Measurements from ENCODE around the gene SUN5. TPM values are rescaled to one million over a fixed set of nuclear protein-coding genes. Genes with fewer than 3 reads are reported as not detected.

SUN5 gene
- total and polyA plus RNA-seq, 2 of the 8 experiments (the other 6 are each of a cell fraction or from before 2014, with no cell fraction given), result not detected

GRCh38 chr20:32960849-32961731 lies 43.1 kb downstream of the SUN5 start:
- CTCF ChIA-PET (ENCODE audit: partially characterized antibody), result interaction anchor here (0.5 to 1.8 kb wide), 4 partner anchors 16 to 135 kb away, joined by 3 to 13 read pairs (median 3); no protein-coding TSS in a partner anchor
- no peak overlapping the region for H3K14ac ChIP-seq (ENCODE audit: insufficient read length)
- no peak overlapping the region for H2BK12ac ChIP-seq (ENCODE audit: low read depth, low read length)
- DNase-seq (ENCODE audit: low read depth in 1 of 2, low spot score in 2 of 2), result no peak
- H3K27ac ChIP-seq (ENCODE audit: low read depth, low read length), result no peak overlapping the region
- H4K20me1 ChIP-seq (replicated peaks in 1 of 2; ENCODE audit: control insufficient read depth in 1 of 2, insufficient read depth in 2 of 2, low read length in 2 of 2), result no peaks in the 10 kb centered on the region
- H3K79me2 ChIP-seq (ENCODE audit: control insufficient read depth in 1 of 2, insufficient read depth in 2 of 2, low read length in 2 of 2), result no peaks in the 10 kb centered on the region
- no peak overlapping the region for H2AFZ ChIP-seq (ENCODE audit: low read length)
- H3K36me3 ChIP-seq (ENCODE audit: control insufficient read depth in 2 of 4, insufficient read depth in 4 of 4, low read length in 3 of 4), result no peaks in the 10 kb centered on the region
- no peak overlapping the region for H3K9ac ChIP-seq (replicated peaks in 1 of 4; ENCODE audit: extremely low read depth in 1 of 4, low read depth in 3 of 4, low read length in 3 of 4)
- peaks cover 0 to 5% of the 10 kb centered on the region in 2 experiments; a peak in 1 of 4 replicates for H3K9me3 ChIP-seq (ENCODE audit: insufficient read depth in 2 of 2, low read depth in 1 of 2, low read length in 1 of 2)
- H2BK120ac ChIP-seq (replicated peaks; ENCODE audit: low read depth, low read length), result no peak overlapping the region
- no peak overlapping the region for H2BK5ac ChIP-seq (ENCODE audit: low read depth, low read length)
- no peak overlapping the region for H4K91ac ChIP-seq (replicated peaks; ENCODE audit: insufficient read length, low read length)
- no peak overlapping the region for H3K4me2 ChIP-seq (ENCODE audit: insufficient read depth in 1 of 2, low read depth in 2 of 2, low read length in 2 of 2)
- WGBS, 2 experiments (ENCODE audit: extremely low coverage in 1 of 2, insufficient coverage in 1 of 2, insufficient read length in 1 of 2, insufficient replicate concordance in 2 of 2, low coverage in 1 of 2, low lambda C conversion rate in 2 of 2, missing lambda C conversion rate in 1 of 2), result 89% methylated on average over 27 of the region's 28 CpGs; no CpG with 5 or more reads in 1 of the 2 experiments
- no peak overlapping the region; the same call in 1 of the 2 replicates for H4K8ac ChIP-seq (ENCODE audit: extremely low read depth, insufficient read depth, low read length)
- FAIRE-seq, result no peak
- H3K79me1 ChIP-seq (ENCODE audit: low read depth, low read length), result no peaks in the 10 kb centered on the region
- H3K4me1 ChIP-seq (replicated peaks in 1 of 4; ENCODE audit: control insufficient read depth in 3 of 4, insufficient read depth in 4 of 4, low read length in 3 of 4), result no peaks in the 10 kb centered on the region; a peak in 1 of 7 replicates
- no peak overlapping the region for H4K5ac ChIP-seq (ENCODE audit: insufficient read length, low read depth, low read length)
- no peak overlapping the region for H3K23ac ChIP-seq (ENCODE audit: insufficient read length)
- H3K4me3 ChIP-seq (ENCODE audit: extremely low read depth in 1 of 4, insufficient read depth in 2 of 4, low read depth in 3 of 4, low read length in 4 of 4), result no peak overlapping the region
- POLR2A ChIA-PET (ENCODE audit: partially characterized antibody), result no interaction called here
- no peak overlapping the region for H3K56ac ChIP-seq (replicated peaks; ENCODE audit: insufficient read length, low read depth, low read length)
- no peak for TF ChIP-seq FOSL1 (IDR thresholded peaks at IDR 0.05; ENCODE audit: insufficient read depth, low read depth, low read length)
- TF ChIP-seq PHF8 (conservative IDR thresholded peaks at IDR 0.05; ENCODE audit: low read depth, low read length), result no peak
- TF ChIP-seq SAP30 (IDR thresholded peaks at IDR 0.05; ENCODE audit: insufficient read depth, insufficient replicate concordance, low read length), result no peak
- peaks cover 0 to 4% (median 0%) of the 10 kb centered on the region in 4 experiments; a peak in 2 of 7 replicates for H3K27me3 ChIP-seq (replicated peaks in 1 of 4; ENCODE audit: control insufficient read depth in 3 of 4, extremely low read depth in 1 of 4, insufficient read depth in 3 of 4, low read length in 3 of 4)
- H3K4ac ChIP-seq (replicated peaks; ENCODE audit: insufficient read length, low read depth, low read length), result no peak overlapping the region
- H2BK20ac ChIP-seq (ENCODE audit: low read length), result no peak overlapping the region
- no peak overlapping the region for H2AK5ac ChIP-seq (ENCODE audit: low read depth, low read length)
- no peaks in the 10 kb centered on the region for H3K23me2 ChIP-seq (ENCODE audit: low read depth, low read length)
- no peak overlapping the region for H2BK15ac ChIP-seq (ENCODE audit: low read length)
- H3K18ac ChIP-seq (ENCODE audit: extremely low read depth, low read length), result no peak overlapping the region
